DMS 273 (cell line): Measurements from ENCODE around the gene GH1.

Source experiments
- DNase-seq: peaks from one replicate; lab custom pipeline; 2025; ENCODE audit not compliant: unreplicated experiment; lab: John Stamatoyannopoulos, UW

Gene GH1

DNA sequence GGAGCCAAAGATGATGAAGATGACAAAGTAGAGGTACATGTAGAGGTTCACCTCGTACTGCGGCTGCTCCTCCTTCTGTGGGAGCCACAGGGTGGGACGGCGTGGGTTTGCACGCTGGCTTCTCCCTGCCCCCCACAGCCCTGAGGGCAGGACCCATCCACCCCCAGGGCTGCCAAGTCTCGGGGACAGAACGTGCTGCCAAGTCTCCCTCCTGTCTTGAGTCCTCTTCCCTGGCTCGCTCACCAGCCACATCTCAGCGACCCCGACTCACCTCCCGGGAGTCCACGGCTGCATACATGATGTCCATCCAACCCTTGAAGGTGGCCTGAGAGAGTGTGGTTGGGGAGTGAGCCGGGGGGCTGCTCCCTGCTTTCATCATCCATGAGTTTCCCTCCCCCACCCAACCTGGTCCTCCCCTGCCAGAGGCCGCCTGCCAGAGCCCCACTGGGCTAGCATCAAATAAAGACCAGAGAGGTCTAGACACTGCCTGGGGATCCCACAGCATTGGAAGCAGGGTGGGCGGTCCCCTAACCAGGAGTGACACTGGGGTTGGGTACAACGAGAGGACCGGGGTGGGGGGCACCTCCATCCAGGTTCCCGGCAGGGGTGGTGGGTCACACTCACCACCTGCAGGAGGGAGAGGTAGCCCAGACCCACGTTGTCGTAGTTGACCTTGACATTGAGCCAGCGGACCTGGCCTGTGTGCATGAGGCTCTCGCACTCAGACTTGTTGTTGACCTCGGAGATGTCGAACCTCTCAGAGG, 26.3 kb upstream of the GH1 start:
- DNase-seq: no peak

DNA sequence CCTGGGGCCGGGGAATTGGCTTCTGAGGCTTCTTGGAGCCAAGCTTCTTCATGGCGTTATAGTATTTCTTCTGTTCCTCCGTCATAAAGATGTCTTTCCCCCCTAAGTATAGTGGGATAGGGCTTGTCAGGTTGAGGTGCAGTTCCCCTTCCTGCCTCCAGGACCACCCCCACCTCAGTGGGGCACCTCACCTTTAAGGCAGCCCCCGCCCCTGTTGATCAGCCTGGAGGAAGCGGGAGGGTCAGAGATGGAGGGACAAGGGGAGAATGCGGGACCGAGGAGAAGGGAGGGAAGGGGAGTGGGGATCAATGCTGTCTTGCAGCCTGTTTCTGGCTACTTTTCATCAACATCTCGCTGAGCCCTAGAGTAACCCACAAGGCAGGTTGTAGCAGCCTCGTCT, 25.1 kb upstream of the GH1 start:
- DNase-seq: no peak

GRCh38 chr17:63942309-63942985, 23.8 kb upstream of the GH1 start:
- DNase-seq: no peak

GRCh38 chr17:63941751-63942150, 23.1 kb upstream of the GH1 start:
- DNase-seq: no peak

DNA sequence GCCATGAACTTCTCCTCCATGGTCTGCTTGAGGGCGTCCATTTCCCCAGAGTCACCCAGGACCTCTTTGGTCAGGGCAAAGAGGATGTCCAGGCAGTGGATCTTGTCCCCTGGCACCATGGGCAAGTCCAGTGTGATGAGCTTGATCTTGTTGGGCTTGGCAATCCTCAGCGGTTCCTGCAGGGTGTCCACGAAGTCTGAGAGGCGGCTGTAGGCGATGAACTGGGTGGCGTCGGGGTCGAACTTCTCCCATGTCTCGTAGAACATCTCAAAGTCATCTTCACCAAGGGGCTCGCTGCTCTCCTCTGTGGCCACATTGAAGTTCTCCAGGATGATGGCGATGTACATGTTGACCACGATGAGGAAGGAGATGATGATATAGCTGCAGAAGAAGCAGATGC, 22.5 kb upstream of the GH1 start:
- no peak for DNase-seq

DNA sequence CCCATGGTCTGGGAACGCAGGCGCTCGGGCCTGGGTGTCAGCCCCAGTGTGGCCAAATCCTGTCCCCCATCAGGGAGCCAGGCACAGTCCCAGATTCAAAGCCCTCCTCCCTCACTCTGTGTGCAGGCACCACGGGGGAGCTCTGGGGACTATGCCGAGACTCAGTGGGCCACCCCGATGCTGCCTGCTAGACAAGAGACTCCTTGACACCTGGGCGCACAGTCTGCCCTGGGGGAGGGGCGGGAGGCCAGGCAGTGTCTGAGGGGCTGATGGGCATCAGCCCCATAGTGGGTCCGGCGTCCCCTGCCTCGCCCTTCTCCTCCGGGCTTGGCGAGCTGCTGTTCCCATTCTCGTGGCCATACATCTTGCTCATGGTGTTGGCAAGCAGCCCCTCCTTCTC, 21.9 kb upstream of the GH1 start:
- no peak for DNase-seq

DNA sequence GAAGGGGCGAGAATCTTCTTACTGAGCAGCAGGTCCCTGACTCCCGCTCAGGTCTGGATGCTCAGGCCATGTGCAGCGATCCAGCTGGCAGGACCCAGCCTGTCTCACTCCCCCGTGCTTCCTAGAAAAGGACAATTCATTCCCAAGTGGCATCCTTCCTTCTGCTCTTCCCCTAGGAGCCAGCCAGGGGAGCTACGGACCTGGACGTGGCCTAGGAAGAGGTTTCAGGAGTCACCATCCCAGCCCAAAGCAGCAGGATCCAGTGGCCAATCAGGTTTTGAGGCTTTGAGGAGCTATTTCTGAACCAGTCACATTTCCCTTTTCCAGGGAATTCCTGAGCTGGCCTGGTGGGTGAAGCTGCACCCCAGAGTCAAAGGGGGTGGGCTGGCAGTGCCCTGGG, 21.2 kb upstream of the GH1 start:
- no peak for DNase-seq

GRCh38 chr17:63939401-63939800, 20.8 kb upstream of the GH1 start:
- no peak for DNase-seq

DNA sequence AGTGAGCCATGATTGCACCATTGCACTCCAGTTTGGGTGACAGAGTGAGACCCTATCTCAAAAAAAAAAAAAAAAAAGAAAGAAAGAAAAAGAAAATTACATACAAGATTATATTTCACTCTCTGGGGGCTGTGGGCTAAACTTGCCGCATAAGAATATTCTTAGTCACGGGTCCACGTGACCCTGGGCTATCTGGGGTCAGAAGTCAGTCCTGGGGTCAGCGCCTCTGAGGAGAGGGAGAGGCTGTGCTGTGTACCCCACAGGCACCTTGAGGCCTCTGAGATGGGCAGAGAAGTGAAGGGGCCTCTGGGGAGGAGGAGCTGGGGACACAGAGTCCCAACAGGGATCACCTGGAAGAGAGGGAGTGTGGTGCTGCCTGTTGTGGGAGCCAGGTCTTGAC, 19.3 kb upstream of the GH1 start:
- DNase-seq: no peak

DNA sequence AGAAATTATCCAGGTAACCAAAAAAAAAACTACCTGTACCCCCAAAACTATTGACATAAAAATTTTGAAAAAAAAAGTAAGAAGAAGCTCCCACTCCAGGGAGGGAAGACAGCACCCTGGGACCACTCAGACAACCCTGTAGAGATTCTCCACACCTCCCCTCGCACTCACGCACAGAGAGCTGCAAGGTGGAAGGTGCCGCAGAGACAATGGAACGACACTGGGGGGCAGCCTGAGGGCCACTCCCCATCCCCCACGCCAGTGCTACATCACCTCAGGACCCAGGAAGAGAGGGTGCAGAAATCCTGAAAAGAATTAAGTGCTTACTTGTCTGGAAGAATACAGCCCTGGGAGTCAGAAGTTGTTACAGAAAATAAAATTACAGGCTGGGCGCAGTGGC, 18.7 kb upstream of the GH1 start:
- no peak for DNase-seq

GRCh38 chr17:63934183-63935112, 15.8 kb upstream of the GH1 start:
- DNase-seq: no peak

- DNase-seq: no peak
Observed at GRCh38 chr17:63933598-63933997, 15.0 kb upstream of the GH1 start.

DNA sequence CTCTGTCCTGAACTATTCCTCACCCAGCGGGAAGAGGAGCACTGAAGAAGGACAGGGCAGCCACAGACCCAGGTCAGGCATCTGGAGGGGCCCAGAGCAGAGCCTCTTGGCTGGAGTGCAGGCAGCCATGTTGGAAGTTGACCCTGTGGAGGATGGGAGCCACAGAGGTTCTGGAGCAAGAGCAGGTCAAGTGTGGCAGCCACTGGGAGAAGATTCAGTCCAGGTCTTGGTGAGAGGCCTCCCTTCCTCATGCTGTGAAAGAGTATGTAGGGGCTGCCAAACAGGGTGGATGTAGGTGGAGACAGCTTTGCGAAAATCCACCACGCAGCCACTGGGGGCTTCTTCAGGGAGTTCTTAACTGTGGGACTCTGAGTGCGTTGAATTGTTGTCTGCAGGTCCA, 14.1 kb upstream of the GH1 start:
- no peak for DNase-seq

GRCh38 chr17:63931981-63932561, 13.4 kb upstream of the GH1 start, which contains the start of gene CD79B:
Gene CD79B, minus strand, starts transcription at chr17:63932331. Its CDS starts 70 bp downstream, at chr17:63932261.
- DNase-seq: no peak

DNA sequence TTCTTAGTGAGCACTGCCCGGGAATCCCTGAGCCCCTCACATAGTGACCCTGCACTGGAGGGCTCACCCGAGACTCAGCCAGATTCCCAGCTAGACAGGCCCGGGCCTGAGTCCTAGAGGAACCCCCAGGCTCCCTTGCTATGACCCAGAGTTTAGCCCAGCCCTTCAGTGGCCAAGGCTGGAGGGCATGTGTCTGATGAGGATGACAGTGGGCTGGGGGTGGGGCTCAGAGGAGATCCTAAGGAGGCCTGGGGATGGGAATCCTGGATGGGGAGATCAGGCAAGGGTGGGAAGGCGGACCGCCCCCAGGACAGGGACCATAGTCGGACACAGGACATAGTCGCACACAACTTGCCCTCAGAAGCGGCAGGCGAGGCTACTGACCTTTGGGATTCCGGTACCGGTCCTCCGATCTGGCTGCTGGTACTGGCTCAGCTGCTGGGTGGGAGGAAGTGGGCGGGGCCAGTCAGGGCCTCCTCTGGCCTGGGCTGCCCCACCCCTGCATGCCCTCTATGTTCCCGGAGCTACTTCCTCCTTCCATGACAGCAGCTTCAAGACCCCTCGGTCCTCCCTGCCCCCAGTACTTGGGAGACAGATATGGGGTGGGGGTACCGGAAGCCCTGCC, 12.4 kb upstream of the GH1 start:
- no peak for DNase-seq

- DNase-seq: no peak
Observed at GRCh38 chr17:63929860-63930766, 11.5 kb upstream of the GH1 start.

DNA sequence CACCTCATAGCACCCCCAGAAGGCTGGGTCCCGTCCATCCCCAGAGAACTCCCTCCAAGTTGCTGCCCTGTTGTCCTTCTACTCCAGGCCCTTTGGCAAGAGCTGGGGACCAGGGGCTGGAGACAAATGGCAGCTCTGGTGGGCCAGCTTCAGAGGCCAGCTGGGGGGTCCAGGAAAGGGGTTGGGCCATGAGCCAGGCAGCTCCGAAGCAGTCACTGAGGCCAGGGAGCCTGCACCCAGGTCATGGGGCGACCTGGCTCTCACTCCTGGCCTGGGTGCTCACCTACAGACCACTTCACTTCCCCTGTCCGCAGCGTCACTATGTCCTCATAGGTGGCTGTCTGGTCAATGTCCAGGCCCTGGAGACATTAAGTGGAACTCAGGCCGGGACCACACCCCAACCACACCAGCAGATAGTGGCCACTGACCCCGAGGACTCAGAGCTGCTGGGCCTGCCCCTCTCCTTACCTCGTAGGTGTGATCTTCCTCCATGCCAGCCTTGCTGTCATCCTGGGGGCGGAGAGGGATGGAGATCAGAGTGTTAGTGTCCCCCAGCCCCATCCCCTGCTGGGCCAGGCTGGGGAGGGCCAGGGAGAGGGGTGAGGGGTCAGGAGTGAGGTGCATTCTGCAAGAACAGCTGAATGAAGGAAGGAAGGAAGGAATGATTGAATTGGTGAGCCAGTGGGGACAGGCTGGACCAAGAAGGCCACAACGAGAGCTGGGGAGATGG, 10.5 kb upstream of the GH1 start:
- DNase-seq: no peak

DNA sequence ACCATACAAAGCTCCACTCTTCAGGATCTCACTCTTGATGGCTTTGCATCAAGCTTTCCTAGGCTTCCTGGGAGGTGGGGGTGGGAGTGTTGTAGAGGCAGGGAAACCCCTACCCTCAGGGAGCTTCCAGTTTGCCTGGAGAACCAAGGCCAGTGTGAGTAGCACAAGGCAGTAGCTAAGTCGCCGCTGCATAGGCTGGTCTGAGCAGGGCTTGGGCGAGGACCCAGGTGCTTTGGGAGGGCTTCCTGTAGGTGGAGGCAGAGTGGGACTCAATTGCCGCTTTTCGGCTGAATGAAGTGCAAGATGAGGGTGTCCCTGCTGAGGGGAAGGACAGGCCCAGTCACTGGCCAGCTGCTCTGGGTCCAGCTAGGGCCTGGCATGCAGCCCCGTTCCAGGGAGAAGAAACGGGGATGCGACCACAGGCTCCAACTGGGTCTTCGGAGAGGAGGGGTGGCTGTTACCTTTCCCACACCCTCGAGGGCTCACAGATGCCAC, 9.6 kb upstream of the GH1 start:
- DNase-seq: no peak
